K562 (cell line): Measurements from ENCODE around the gene RPS15A. TPM values are rescaled to one million over a fixed set of nuclear protein-coding genes. Genes with fewer than 3 reads are reported as not detected.
A peak's percentile ranks its signal among the peaks of the same experiment; 100 is the strongest.

Experiments
- CBX3 ChIP-seq, 2 experiments: IDR thresholded peaks; 1 replicate in 1 of 2; 2 replicates in 1 of 2; pipeline ENCODE4 v1.6.1; 2012; ENCODE audit warnings: inconsistent platforms in 2 of 2, low read length in 2 of 2, borderline replicate concordance in 1 of 2, control low read depth in 1 of 2
- GATA2 ChIP-seq: sonication (generic); formaldehyde crosslinking; IDR thresholded peaks from 2 replicates; pipeline ENCODE4 v1.4.0; 2020; ENCODE audit warnings: mild to moderate bottlenecking, missing genetic modification reagents
- GATAD2A ChIP-seq: fragments of 450-650 bp; IDR thresholded peaks from 2 replicates; pipeline ENCODE4 v1.6.1; 2017
- HCFC1 ChIP-seq: IDR thresholded peaks from 2 replicates; pipeline ENCODE4 v1.6.1; 2012; ENCODE audit warnings: low read depth, low read length, improper control_type of control experiment
- HDAC1 ChIP-seq, 2 experiments: fragments of 450-650 bp; IDR thresholded peaks; 2 replicates each; pipeline ENCODE4 v1.6.1; 2016 to 2017; ENCODE audit warnings: inconsistent platforms in 1 of 2, mild to moderate bottlenecking in 1 of 2, moderate library complexity in 1 of 2
- KLF6 ChIP-seq: fragments of 250-450 bp; sonication (Bioruptor Pico); IDR thresholded peaks from 2 replicates; pipeline ENCODE4 v1.4.0; 2020; ENCODE audit warnings: mild to moderate bottlenecking, moderate library complexity, borderline replicate concordance
- MBD2 ChIP-seq: sonication (generic); IDR thresholded peaks from 2 replicates; pipeline ENCODE4 v1.6.1; 2016; ENCODE audit warnings: low read depth, borderline replicate concordance
- NFIX ChIP-seq: fragments of 250-450 bp; sonication (Bioruptor Pico); IDR thresholded peaks from 2 replicates; pipeline ENCODE4 v1.4.0; 2020; ENCODE audit warnings: low read depth, mild to moderate bottlenecking, moderate library complexity
- POU5F1 ChIP-seq: fragments of 150-350 bp; IDR thresholded peaks from 2 replicates; pipeline ENCODE4 v1.6.1; 2014; ENCODE audit warnings: borderline replicate concordance, low read length, low read depth, mild to moderate bottlenecking; ENCODE audit not compliant: partially characterized antibody
- RBM14 ChIP-seq: fragments of 200-400 bp; formaldehyde crosslinking; IDR thresholded peaks from 2 replicates; pipeline ENCODE4 v1.6.1; 2018; ENCODE audit warnings: low read depth, mild to moderate bottlenecking, low read length, moderate library complexity, borderline replicate concordance; ENCODE audit not compliant: insufficient read depth
- RNF2 ChIP-seq: sonication (generic); IDR thresholded peaks from 2 replicates; pipeline ENCODE4 v1.6.1; 2016
- TRIM28 ChIP-seq: fragments of 450-650 bp; IDR thresholded peaks from 2 replicates; pipeline ENCODE4 v1.6.1; 2017
- ZBTB43 ChIP-seq: sonication (generic); formaldehyde crosslinking; IDR thresholded peaks from 2 replicates; pipeline ENCODE4 v1.8.0; 2023; ENCODE audit warnings: mild to moderate bottlenecking, missing genetic modification reagents
- ZBTB9 ChIP-seq: fragments of 450-650 bp; formaldehyde crosslinking; IDR thresholded peaks from 2 replicates; pipeline ENCODE4 v1.4.0; 2020; ENCODE audit warnings: mild to moderate bottlenecking, moderate library complexity
- ZC3H8 ChIP-seq: fragments of 450-650 bp; IDR thresholded peaks from 2 replicates; pipeline ENCODE4 v1.6.1; 2017
- ZMIZ1 ChIP-seq, 2 experiments: fragments of 150-350 bp in 1 of 2; IDR thresholded peaks; 2 replicates each; pipeline ENCODE4 v1.6.1; 2012 to 2016; ENCODE audit warnings: low read depth in 2 of 2, low read length in 2 of 2, mild to moderate bottlenecking in 1 of 2, moderate library complexity in 1 of 2
- ZNF324 ChIP-seq: fragments of 250-450 bp; sonication (Bioruptor Pico); IDR thresholded peaks from 2 replicates; pipeline ENCODE4 v1.4.0; 2020; ENCODE audit warnings: mild to moderate bottlenecking
- ZNF518B ChIP-seq: fragments of 250-450 bp; sonication (Bioruptor Pico); IDR thresholded peaks from 2 replicates; pipeline ENCODE4 v1.5.0; 2021; ENCODE audit warnings: mild to moderate bottlenecking, moderate library complexity
- polyA plus RNA-seq, 8 experiments: library from polyadenylated mRNA; depleted of rRNA in 4 of 8; stranded (reverse) in 5 of 8; unstranded in 3 of 8; fragments of >200 nt; fragmentation: Nextera tagmentation in 2 of 8; fragmentation: Illumina TruSeq in 1 of 8; extraction: Ambion mirVana in 2 of 8; extraction: Trizol in 1 of 8; gene quantifications; 2 replicates each; pipeline versions ENCODE4 v1.2.1 to v1.2.3, GENCODE V29; 2011 to 2014; ENCODE audit warnings: inconsistent platforms in 1 of 8, missing spikeins in 1 of 8
- total RNA-seq, 7 experiments: library from RNA; depleted of rRNA in 6 of 7; stranded (reverse); fragments of >200 nt in 6 of 7; fragmentation: Illumina TruSeq in 2 of 7; extraction: Trizol in 2 of 7; gene quantifications; 2 replicates each; pipeline versions ENCODE4 v1.2.1 to v1.2.3, GENCODE V29; 2011 to 2021; ENCODE audit warnings: low replicate concordance in 1 of 7

RPS15A gene
- total and polyA plus RNA-seq, 9 of the 15 experiments (the other 6 are each of a cell fraction or from before 2014, with no cell fraction given), result 1,397 to 5,474 (median 2,798) TPM

- TF ChIP-seq ZBTB9, result peak; percentile 13; the same call in 1 of the 2 replicates
- peak in 1 of 2 experiments; percentile 79; a peak in 2 of 4 replicates for TF ChIP-seq ZMIZ1 (IDR thresholded peaks at IDR 0.05; ENCODE audit: low read depth in 2 of 2, low read length in 2 of 2)
- TF ChIP-seq HCFC1, result peak; percentile 60
- peak in 1 of 2 experiments; percentile 84; a peak in 2 of 4 replicates for TF ChIP-seq HDAC1 (IDR thresholded peaks at IDR 0.05)
- peak; percentile 90 for TF ChIP-seq MBD2
- no peak for TF ChIP-seq ZNF324 (CRISPR knock-in tag)
- TF ChIP-seq KLF6 (CRISPR knock-in tag), result peak; percentile 40; the same call in 1 of the 2 replicates
- no peak for TF ChIP-seq NFIX
- TF ChIP-seq TRIM28, result no peak
- TF ChIP-seq RBM14, result peak; percentile 71; the same call in 1 of the 2 replicates
- TF ChIP-seq CBX3 (IDR thresholded peaks at IDR 0.05; ENCODE audit: borderline replicate concordance in 1 of 2, low read length in 2 of 2), result peak in 1 of 2 experiments; percentile 91; a peak in 2 of 3 replicates
- TF ChIP-seq RNF2, result peak; percentile 8; the same call in 1 of the 2 replicates
- no peak for TF ChIP-seq POU5F1
- no peak for TF ChIP-seq GATAD2A
- TF ChIP-seq ZNF518B (CRISPR knock-in tag), result no peak
- peak; percentile 82 for TF ChIP-seq GATA2 (CRISPR knock-in tag)
- no peak for TF ChIP-seq ZC3H8
- peak; percentile 77 for TF ChIP-seq ZBTB43
Observed at GRCh38 chr16:18801145-18801972, 11.2 kb upstream of the RPS15A start, which contains the start of gene ARL6IP1 (continued).
